GM19397 (cell line): ENCODE results near the gene TRIM60.
"Not testable (repeated sequence)": the region's sequence is repeated elsewhere in the genome, so short reads cannot be mapped to it uniquely, and the experiment has no call there.

Experiments used
- ATAC-seq: cut with Tn5 transposase; IDR thresholded peaks from one replicate; pipeline ENCODE4 v1.9.1; 2021; ENCODE audit warnings: mild to moderate bottlenecking, moderate library complexity; ENCODE audit not compliant: unreplicated experiment

TRIM60 gene

GRCh38 chr4:165031436-165032211 is at the start of gene TRIM60:
Gene TRIM60 (plus strand): TSS chr4:165031999. CDS start chr4:165040073, 8,074 bp downstream.
- no peak for ATAC-seq

DNA sequence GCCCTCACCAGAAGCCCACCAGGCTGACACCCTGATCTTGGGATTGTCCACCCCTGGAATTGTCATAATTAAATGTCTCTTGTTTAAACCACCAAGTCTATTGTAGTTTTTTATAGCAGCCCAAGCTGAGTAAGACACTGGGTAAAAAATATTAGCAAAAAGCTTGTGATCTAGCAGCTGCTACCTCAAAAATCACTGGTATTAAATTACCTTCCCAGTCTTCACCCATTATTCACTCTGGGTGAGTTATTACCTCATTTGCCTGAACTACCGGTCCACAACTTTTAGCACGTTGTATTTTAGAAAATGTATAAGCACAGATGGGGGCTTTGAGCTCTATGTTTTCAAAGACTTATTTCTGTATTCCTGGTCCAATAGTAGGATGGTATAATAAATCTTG is 42.3 kb upstream of the TRIM60 start:
- no peak for ATAC-seq

GRCh38 chr4:164990786-164991185 is 41.0 kb upstream of the TRIM60 start:
- not testable (repeated sequence) for ATAC-seq

DNA sequence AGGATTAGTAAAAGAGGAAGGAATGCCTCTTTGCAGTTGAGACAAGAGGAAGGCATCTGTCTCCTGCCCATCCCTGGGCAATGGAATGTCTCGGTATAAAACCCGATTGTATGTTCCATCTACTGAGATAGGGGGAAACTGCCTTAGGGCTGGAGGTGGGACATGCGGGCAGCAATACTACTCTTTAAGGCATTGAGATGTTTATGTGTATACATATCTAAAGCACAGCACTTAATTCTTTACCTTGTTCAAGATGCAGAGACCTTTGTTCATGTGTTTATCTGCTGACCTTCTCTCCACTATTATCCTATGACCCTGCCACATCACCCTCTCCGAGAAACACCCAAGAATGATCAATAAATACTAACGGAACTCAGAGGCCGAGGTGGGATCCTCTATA is 35.7 kb upstream of the TRIM60 start:
- not testable (repeated sequence) for ATAC-seq

GRCh38 chr4:164997324-164997723 is 34.5 kb upstream of the TRIM60 start:
- ATAC-seq = no peak

- no peak for ATAC-seq
Measured at GRCh38 chr4:164997941-164998340, 33.9 kb upstream of the TRIM60 start.

- ATAC-seq = not testable (repeated sequence)
Measured at GRCh38 chr4:164998526-164999080, 33.2 kb upstream of the TRIM60 start.

DNA sequence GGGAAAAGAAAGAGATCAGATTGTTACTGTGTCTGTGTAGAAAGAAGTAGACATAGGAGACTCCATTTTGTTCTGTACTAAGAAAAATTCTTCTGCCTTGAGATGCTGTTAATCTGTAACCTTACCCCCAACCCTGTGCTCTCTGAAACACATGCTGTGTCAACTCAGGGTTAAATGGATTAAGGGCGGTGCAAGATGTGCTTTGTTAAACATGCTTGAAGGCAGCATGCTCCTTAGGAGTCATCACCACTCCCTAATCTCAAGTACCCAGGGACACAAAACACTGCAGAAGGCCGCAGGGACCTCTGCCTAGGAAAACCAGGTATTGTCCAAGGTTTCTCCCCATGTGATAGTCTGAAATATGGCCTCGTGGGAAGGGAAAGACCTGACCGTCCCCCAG is 29.8 kb upstream of the TRIM60 start:
- ATAC-seq = not testable (repeated sequence)

DNA sequence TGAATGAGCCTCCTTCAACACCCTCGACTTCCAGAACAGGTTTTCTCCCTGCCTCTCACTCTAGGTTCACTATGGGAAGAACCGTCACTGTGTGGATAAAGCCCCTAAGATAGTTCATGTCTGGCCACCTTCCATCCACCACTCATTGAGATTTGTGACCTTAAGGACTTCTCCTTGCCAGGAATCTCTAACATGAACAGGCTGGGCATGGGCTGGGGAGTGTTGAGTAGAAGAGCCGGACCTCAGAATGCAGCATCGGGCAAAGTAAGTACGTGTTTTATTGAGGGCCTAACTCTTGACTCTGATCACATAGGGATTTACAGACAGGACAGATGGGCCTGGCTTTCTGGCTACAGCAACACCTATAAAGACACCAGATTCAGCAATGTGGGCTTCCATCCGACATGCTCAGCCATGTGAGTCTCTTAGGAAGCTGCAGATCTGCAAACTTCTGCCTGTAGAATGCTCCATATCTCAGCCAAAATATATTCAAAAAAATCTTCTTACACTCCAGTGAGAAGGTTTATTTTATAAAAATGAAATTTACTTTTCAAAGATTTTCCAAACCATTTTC is 26.4 kb upstream of the TRIM60 start:
- ATAC-seq = no peak

DNA sequence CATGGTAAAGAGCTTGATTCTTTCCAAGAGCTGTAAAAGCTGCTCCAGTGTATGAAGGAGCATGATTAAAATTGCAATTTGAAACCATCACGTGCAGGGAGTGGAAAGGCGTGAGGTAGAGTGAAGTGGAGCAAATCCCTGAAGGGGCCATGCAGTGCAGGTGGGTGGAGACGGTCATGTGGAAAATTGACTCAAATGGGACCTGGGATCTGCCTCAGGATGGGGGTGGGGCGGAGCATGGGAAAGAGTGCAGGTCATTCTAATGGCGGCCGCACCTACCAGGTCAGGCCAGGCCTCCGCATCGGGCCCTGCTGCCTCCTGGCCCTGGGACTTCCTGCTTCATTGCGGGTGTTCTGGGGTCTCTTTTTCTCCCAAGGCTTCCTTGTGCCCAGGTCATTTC is 25.3 kb upstream of the TRIM60 start:
- no peak for ATAC-seq

DNA sequence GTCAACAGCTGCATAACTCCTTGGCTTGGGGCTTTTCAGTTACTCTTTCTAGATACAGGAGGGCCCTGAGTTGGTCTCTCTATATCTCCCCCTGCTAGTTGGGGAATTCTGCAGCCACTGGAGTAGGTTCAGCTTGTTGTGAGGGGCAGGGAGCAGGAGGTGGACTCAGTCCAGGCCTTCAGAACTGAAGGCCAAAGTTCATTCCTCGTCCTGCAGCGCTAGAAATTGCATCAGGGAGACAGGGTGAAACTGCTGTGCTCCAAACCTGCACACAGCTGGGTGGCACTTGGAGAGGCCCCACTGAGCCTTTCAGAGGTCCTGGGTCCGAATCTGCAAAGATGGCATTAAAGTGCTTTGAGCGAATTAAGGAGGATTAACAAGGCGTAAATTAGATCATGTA is 24.9 kb upstream of the TRIM60 start:
- ATAC-seq = no peak

- no peak for ATAC-seq
Measured at GRCh38 chr4:165009493-165010227, 22.1 kb upstream of the TRIM60 start.

- no peak for ATAC-seq
Measured at GRCh38 chr4:165010487-165010886, 21.3 kb upstream of the TRIM60 start.

DNA sequence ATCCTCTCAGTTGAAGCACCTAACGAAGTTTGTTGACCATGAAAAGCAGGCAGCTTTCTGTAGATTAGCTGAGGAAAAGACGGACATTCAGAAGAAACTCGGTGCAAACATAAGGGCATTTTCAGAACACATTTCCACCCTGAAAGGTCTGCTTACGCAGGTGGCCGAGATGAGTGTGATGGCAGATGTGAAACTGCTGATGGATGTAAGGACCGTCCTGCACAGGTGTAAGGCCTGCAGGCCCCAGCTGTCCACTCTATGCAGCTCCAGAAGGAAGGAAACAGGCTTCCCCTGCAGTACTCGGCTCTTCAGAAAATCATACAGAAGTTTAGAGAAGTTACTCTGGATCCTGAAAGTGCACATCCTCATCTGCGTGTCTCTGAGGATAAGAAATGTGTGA is 20.8 kb upstream of the TRIM60 start:
- ATAC-seq = no peak

- no peak for ATAC-seq
Measured at GRCh38 chr4:165011403-165011802, 20.4 kb upstream of the TRIM60 start.

DNA sequence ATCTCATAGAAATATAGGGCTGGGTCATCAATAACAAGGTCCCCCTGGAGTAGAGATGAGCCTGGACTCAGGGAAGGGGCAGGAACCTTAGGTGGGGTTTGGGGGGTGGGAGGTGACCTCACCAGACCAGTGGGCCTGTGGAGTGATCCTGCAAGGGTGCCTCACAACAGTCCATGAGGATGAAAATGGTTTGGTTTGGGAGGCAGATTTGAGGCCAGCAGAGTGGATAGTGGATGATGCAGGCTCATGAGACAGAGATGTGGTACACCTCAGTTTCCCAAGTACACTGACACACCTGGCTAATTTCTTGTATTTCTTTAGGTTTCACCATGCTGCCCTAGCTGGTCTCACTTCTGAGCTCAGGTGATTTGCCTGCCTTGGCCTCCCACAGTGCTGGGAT is 18.1 kb upstream of the TRIM60 start:
- no peak for ATAC-seq

- ATAC-seq = no peak
Measured at GRCh38 chr4:165016971-165017370, 14.8 kb upstream of the TRIM60 start.

DNA sequence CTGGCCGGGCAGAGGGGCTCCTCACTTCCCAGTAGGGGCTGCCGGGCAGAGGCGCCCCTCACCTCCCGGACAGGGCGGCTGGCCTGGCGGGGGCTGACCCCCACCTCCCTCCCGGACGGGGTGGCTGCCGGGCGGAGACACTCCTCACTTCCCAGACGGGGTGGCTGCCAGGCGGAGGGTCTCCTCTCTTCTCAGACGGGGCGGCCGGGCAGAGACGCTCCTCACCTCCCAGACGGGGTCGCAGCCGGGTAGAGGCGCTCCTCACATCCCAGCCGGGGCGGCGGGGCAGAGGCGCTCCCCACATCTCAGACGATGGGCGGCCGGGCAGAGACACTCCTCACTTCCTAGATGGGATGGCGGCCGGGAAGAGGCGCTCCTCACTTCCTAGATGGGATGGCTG is 11.8 kb upstream of the TRIM60 start:
- ATAC-seq = not testable (repeated sequence)

- ATAC-seq = not testable (repeated sequence)
Measured at GRCh38 chr4:165025782-165026181, 6.0 kb upstream of the TRIM60 start.

DNA sequence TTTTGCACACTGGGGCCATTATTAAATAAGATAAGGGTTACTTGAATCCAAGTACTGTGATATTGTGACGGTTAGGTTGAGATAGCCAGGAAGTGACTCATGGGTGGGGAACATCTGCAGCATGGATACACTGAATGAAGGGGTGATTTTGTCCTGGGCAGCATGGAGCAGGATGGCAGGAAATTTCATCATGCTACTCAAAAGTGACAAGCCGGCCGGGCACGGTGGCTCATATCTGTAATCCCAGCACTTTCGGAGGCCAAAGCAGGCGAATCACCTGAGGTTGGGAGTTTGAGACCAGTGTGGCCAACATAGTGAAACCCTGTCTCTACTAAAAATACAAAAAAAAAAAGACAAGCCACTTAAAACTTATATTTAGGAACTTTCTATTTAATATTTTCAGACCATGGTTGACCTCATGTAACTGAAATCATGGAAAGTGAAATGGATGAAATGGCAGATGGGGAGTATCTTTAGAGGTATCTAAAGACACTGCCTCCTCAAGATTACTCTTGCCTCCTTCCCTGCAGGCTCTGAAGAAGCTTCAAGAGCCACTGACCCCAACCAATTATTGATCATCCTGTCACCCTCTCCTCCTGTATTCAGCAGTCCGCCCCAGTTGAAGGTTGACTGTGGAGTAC is 3.9 kb upstream of the TRIM60 start:
- no peak for ATAC-seq

DNA sequence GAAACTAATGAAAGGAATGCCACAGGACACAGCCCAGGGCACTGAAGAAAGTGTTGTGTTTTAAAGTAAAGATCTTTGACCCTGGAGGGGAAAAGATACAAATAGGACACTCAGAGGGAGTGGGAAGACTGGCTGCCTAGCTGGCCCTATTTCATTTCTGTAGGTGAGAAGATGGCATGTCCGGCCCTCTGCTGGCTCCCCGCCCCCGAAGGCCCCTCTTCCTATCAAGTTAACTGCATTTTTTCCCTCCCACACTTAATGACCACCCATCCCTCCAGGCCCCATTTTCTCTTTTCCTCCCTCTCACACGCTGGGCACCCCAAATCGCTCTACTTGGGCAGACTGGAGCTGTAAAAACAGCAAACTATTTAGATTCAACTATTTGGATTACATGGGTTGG is 16.4 kb downstream of the TRIM60 start:
- no peak for ATAC-seq
